Raji (cell line): Measurements from ENCODE around the gene MTREX.

ENCODE experiments used
- POLR2A ChIP-seq: IDR thresholded peaks from 2 replicates; pipeline ENCODE4 v1.6.1; 2011; ENCODE audit warnings: low read depth, low read length, control low read depth; ENCODE audit not compliant: insufficient read depth

The MTREX gene

DNA sequence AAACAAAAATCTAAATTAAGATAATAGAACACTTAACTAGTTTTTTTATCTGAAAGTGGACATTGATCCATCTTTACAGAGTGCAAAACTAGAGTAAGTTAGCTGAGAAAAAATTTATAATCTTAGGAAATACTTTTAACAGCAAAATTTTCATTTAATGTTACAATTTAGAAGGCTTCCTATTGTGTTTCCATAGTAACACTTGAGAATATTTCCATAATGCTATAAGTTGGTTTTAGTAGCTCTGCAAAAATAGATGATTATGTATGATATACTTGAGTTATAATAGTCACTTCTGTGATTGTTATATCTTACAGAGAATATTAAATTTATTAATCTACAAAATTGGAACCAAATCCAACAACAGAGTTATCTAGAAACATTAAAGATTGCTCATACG, 78.6 kb downstream of the MTREX start:
- TF ChIP-seq POLR2A = no peak

DNA sequence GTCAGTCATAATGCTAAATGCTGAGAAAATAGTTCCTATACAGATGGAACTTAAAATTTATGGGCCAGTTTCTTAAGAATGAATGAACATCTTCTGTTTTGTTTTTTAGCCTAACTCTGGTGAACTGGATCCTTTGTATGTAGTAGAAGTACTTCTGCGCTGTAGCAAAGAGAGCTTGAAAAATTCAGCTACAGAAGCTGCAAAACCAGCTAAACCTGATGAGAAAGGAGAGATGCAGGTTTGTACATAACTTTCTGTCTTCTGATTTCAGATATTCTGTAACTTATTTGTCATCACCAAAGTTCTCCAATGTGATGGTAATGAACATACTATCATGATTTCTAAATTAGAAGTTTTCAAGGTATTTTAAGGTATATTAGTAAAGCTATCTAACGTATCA, 80.1 kb downstream of the MTREX start:
- TF ChIP-seq POLR2A = no peak

DNA sequence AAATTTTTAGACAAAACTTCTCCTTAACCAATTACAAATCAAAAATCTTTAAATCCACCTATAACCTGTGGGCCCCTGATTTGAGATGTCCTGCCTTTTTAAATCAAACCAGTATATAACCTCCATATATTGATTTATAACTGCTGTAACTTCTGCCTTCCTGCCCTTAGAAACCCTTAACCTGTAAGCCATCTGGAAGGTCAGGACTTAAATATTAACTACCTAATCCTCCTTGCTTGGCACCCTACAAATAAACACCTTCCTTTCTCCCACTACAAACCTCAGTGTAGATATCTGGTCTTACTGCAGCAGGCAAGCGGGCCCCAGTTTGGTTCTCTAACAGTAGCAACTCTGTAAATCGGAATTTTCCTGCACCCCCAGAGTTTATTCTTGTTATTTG, 83.9 kb downstream of the MTREX start:
- TF ChIP-seq POLR2A = no peak

DNA sequence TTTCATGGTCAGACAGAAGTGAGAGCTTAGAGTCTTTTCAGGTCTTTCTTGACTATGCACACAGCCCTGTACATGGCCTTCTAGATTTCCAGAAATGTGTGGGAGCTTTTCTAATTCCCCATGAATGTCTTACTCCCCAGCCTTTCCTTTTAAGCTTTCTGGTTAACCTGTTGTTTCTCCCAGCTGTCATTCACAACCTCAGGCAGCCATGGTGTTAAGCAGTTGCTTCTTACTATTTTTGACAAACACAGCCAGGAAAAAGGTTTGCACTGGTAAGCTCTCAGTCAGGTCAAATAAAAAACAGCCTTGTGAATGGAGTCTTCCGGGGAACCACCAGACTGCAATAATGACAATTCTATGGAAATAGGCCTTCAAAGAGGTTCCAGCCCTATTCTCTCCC, 84.9 kb downstream of the MTREX start:
- no peak for TF ChIP-seq POLR2A

DNA sequence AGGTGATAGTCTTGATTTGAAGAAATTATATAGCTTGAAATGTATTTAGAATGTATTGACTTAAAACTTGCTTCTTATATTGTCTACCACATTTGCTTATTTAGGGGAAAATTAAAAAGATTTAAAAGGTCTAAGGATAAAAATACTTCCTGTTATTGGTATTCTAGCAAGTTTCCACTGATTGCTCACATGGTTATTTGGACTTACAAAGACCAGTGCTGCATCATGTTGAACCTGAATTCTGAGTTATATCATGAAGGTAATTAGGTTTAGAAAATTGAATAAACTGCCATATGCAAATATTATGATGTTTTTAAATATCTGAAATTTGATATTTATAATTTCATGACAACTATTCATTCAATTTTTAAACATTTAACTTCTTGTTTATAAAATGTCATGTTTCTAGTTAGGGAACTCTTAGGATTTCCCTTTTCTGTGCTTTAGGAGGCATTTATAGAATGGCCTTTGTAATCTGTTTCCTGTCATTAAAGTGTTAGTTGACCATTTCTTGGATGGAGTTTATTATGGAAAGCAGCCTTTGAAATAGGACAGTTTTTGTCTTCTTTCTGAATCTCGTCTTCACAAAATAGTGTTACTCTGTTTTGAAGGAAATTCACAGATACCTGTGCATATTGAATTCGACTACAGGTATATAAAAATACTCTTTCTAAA, 85.8 kb downstream of the MTREX start:
- no peak for TF ChIP-seq POLR2A

DNA sequence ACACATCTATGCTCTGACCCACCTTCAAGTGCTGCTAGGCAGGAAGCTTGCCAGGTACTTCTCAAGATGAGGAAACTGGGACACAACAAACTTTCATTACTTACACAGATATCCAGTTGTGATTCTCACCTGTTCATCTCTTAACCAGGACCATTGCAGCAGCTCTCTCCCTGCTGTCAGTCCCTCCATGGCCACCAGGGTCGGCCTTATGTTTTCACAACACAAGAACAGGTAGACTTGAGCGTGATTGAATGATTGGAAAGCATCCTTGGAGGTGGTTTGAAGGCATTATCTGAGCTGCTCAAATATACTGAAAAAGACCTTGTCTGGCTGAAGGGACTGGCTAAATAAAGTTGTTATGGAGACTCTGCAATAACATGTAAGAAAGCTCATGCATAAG, 94.4 kb downstream of the MTREX start:
- no peak for TF ChIP-seq POLR2A

DNA sequence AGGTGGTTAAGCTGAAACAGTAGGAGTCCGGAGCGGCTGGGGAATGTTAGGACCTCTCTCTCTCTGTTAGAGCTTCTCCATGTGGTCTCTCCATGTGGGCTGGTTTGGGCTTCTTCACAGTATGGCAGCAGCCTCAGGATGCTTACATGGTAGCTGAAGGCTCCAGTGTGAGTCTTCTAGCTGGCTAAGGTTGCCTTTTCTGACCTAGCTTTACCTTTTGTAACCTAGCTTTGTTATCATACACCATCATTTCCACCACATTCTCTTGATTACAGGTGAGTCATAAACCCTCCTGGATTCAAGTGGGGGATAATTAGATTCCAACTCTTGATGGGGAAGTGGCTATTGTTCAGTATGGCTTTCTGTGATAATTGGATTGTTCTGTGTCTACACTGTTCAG, 98.5 kb downstream of the MTREX start:
- no peak for TF ChIP-seq POLR2A

DNA sequence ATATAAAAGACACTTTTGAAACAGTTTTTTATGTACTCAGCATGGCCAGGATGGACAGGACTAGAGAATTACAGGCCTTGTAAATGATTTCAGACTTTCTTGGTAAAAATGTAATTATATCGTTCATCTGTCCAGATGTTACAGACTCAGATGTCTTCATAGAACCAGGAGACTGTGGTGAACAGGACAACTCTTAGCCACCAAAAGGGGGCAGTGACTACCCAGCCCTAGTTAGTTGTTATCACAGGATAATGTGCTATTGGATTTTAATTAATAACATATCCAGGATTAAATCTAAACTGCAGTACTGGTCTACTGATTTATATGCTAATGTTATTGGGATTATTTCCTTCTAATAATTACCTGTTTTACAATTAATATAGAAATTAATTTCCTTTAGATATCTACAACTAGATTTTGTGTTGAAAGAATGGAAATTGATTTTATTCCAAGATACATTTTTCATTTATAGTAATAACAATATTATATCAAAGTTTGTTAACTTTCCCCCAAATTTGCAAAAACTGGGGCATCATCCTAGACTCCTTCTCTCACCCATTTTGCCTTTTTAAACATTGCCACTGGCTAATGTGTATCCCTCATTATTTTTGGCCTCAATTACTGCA, 99.4 kb downstream of the MTREX start:
- TF ChIP-seq POLR2A = no peak

DNA sequence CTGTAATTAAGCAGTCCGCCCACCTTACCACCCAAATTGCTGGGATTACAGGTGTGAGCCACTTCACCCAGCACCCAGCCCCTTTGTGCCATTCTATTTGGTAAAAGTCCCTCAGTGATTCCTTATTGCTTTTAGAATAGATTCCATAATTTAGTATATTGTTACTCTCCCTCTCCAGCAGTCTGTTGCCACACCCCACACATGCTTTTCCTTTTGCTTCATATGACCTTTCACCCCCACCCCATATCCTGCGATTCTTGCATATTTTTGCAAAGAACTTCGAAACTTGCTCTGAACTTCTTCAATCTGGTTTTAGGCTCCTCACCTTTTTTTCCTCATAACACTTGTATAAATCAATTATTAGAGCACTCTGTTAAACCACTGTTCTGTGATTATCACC, 100.2 kb downstream of the MTREX start:
- no peak for TF ChIP-seq POLR2A

DNA sequence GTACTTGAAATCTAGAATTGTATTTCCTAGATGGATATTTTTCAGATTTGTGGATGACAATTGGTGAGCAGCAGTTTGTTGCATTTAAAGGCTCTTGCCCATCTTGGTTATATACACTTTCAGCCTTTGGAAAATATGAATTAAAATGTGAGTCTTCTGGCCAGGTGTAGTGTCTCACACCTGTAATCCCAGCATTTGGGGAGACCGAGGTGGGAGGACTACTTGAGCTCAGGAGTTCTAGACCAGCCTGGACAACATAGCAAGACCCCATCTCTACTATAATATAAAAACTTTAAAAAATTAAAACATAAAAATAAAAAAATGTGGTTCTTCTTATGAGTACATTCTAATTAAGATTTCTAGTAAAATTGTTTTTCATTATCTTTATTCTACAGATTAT, 102.0 kb downstream of the MTREX start:
- no peak for TF ChIP-seq POLR2A

DNA sequence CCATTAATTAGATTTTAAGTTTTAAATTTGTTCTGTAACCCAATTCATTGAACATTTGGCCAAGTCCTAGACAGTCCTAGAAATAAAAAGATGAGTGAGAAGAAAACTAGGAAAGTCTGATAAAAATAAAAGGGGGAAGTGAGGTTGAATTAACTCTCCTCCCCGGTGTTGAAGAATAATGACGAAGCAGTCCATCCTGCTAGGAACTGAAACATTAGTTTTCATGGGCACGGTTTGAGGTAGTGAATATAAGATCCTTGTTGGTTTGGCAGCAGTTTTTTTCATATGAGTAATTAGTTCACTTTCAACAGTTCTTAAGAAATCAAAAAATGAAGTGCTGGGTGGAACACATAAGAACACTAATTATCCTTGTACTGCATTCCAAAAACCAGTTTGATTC, 103.1 kb downstream of the MTREX start:
- no peak for TF ChIP-seq POLR2A

DNA sequence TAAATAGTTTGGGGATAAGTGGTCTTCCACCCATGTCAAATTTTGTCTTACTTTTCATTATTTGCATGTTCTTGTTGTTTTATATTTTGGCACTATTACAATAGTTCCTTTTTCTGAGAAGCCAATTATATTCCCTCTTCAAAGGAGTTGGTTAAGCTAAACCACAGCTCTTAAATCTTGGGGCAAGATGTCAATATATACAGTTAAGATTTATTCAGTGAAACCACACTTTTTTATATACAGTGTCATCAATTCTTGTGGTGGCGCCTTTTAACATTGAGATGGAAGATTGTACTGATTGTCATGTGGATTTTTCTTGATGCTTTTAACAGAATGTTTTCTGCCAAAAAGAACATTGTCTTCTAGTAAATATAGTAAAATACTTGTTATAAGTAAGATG, 104.1 kb downstream of the MTREX start:
- no peak for TF ChIP-seq POLR2A

DNA sequence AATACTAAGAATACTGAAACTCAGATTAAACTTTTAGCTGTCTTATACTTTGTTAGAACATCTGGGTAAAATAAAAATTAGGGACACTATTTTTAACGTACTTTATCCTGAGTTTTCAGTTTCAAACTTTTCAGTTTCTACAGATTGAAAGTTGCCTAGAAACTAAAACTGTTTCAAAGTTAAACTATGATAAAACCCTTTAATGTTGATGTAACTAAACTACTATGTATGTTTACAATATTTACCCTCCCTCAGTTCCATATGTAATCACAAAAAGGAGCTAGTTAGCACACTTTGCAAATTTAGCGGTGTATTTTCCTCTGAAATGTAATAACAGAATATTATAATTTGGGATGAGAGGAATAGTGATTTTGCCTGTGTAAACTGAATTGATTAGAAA, 105.9 kb downstream of the MTREX start:
- no peak for TF ChIP-seq POLR2A

DNA sequence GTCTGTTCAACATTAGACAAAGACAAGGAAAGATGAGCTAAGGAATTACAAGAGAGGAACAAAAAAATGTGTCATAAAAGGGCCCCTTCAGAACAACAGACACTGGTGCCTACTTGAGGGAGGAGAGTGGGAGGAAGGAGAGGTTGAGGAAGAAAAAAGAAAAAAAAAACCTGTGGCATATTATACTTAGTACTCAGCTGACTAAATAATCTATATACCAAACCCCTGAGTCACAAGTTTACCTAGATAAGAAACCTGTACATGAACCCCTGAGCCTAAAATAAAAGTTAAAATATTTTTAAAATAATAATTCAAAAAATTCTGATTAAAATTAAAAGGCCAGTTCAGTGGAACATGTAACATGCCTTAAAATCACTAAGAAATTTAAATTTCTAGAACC, 107.3 kb downstream of the MTREX start:
- no peak for TF ChIP-seq POLR2A

DNA sequence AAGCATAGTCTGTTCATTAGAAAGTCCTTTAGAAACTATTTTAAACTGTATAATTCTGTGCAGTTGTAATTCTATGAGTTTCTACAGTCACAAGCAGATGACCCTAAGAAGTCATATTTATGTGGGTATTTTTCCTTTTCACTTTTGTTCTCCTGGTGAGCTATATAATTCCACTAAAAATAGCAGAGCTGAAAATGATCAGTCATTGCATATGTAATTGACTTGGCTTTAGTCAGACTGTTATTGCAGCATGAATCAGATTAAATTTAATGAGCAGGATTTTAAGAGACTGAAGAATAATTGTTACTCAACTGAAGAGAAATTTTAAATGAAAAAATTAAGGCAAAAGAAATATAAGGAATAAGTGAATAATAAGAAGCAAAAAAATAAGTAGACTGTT, 108.5 kb downstream of the MTREX start:
- no peak for TF ChIP-seq POLR2A

DNA sequence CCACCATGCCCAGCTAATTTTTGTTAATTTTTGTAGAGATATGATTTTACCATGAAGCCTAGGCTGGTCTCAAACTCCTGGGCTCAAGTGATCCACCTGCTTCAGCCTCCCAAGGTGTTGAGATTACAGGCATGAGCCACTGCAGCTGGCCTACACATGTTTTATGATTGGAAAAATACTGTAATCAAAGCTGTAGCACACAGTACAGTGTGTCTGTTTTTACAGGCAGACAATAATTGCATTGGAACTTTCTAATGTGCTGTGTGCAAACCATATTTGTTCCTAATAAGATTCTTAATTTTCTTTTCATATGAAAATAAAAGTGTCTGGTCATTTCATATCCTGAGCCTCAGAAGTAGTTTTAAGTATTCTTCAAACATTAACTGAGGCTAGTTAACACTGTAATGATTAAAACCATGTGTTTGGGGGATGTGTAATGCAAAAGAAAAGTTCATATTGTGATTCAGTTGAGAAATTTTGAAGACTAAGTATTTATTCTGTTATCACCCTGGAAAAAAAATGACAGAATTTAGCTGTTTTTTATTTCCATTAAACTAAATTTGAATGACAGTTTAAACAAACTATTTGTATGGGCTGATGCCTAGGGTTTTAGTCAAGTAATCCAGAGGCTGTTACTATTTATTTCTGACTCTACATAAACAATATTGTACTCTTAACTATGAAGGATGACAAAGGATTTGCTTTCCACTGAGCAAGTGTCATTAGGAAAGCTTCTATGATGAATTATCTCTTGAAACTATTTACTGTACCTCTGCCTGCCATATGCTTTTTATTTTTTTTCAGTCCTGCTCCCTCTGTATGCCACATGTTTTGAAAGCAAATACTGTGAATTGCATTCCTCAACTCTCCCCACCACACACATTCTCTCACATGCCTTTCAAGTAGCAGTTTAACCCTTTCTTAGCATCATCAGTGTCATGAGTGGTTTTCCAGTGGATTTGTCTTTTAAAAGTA, 111.5 kb downstream of the MTREX start:
- no peak for TF ChIP-seq POLR2A
